Stimulated activated CD8-positive, alpha-beta memory T cell treated with anti-CD3 and anti-CD28 coated beads, Interleukin-7, amount 100 ng/mL, for 1 hour (primary cell): Measurements from ENCODE around the gene PROCA1.
"Not testable (repeated sequence)": the region's sequence is repeated elsewhere in the genome, so short reads cannot be mapped to it uniquely, and the experiment has no call there.

ENCODE experiments used
- DNase-seq, 2 donors: peaks; one replicate each; pipeline ENCODE4 v3.0.0-alpha.2; 2020; ENCODE audit warnings: low read depth in 2 of 2

The PROCA1 gene

GRCh38 chr17:28744104-28744971, 32.6 kb upstream of the PROCA1 start:
- peak in 1 of 2 donors; percentile 44 for DNase-seq

GRCh38 chr17:28743243-28744103, 31.8 kb upstream of the PROCA1 start, which contains the start of gene TRAF4:
TSS of gene TRAF4 (plus strand) at chr17:28744011. CDS start at chr17:28744113, 102 bp downstream.
- DNase-seq = peak; percentile 48 to 50

- DNase-seq = no peak
Observed at GRCh38 chr17:28741358-28742349, 30.0 kb upstream of the PROCA1 start.

GRCh38 chr17:28740406-28741357, 29.0 kb upstream of the PROCA1 start:
- no peak for DNase-seq

- DNase-seq = no peak
Observed at GRCh38 chr17:28738680-28739384, 27.1 kb upstream of the PROCA1 start.

GRCh38 chr17:28737770-28738679, 26.3 kb upstream of the PROCA1 start:
- DNase-seq = no peak

- no peak for DNase-seq
Observed at GRCh38 chr17:28737316-28737715, 25.6 kb upstream of the PROCA1 start.

GRCh38 chr17:28735913-28736769, 24.5 kb upstream of the PROCA1 start:
- not testable (repeated sequence) for DNase-seq

GRCh38 chr17:28735242-28735722, 23.6 kb upstream of the PROCA1 start:
- DNase-seq = no peak

GRCh38 chr17:28734712-28735241, 23.1 kb upstream of the PROCA1 start:
- DNase-seq = no peak

- DNase-seq = no peak
Observed at GRCh38 chr17:28733346-28733745, 21.7 kb upstream of the PROCA1 start.

- no peak for DNase-seq
Observed at GRCh38 chr17:28729950-28730330, 18.3 kb upstream of the PROCA1 start.

- peak; percentile 94 to 98 for DNase-seq
Observed at GRCh38 chr17:28728364-28729200, 16.9 kb upstream of the PROCA1 start, which contains the start of gene NEK8. TSS of gene NEK8 (plus strand) at chr17:28728788. CDS start at chr17:28728814, 26 bp downstream.

GRCh38 chr17:28726627-28727491, 15.2 kb upstream of the PROCA1 start:
- DNase-seq = peak; percentile 80 to 82

- DNase-seq = no peak
Observed at GRCh38 chr17:28726226-28726626, 14.5 kb upstream of the PROCA1 start, which contains the start of gene TLCD1. TSS of gene TLCD1 (minus strand) at chr17:28726233. CDS start at chr17:28726097, 136 bp downstream.
